Muscle of arm (tissue), 12 donors: Measurements from ENCODE around the gene EML3. TPM values are rescaled to one million over a fixed set of nuclear protein-coding genes. Genes with fewer than 3 reads are reported as not detected.
"Not testable (repeated sequence)": the region's sequence is repeated elsewhere in the genome, so short reads cannot be mapped to it uniquely, and the experiment has no call there.

Source experiments
- DNase-seq: peaks from one replicate; pipeline ENCODE4 v3.0.0-alpha.2; 2013
- polyA plus RNA-seq, 12 donors: library from polyadenylated mRNA; unstranded; fragments of 120-200 nt; gene quantifications; one replicate each; pipeline ENCODE4 v1.2.1, GENCODE V29; 2013; ENCODE audit not compliant: insufficient read length in 12 of 12

The EML3 gene
- polyA plus RNA-seq, 12 donors, result 12.1 to 35.5 (median 16.2) TPM; not detected in 1

- no peak for DNase-seq
Observed at GRCh38 chr11:62600367-62601121, 12.0 kb downstream of the EML3 start.

- no peak for DNase-seq
Observed at GRCh38 chr11:62599901-62600300, 12.7 kb downstream of the EML3 start.

GRCh38 chr11:62599069-62599696 lies 13.4 kb downstream of the EML3 start:
- DNase-seq, result peak; percentile 95

- DNase-seq, result no peak
Observed at GRCh38 chr11:62595124-62595523, 17.5 kb downstream of the EML3 start.

GRCh38 chr11:62593434-62594044 lies 19.0 kb downstream of the EML3 start:
- no peak for DNase-seq

GRCh38 chr11:62592989-62593421 lies 19.6 kb downstream of the EML3 start:
- DNase-seq, result no peak

- DNase-seq, result no peak
Observed at GRCh38 chr11:62592146-62592815, 20.3 kb downstream of the EML3 start.

GRCh38 chr11:62591448-62592145 lies 21.0 kb downstream of the EML3 start, which contains the start of gene TUT1:
Gene TUT1 (minus strand): TSS chr11:62591523. CDS start chr11:62591485, 38 bp downstream.
- DNase-seq, result peak; percentile 98

GRCh38 chr11:62588966-62589637 lies 23.5 kb downstream of the EML3 start:
- no peak for DNase-seq

GRCh38 chr11:62585356-62585755 lies 27.2 kb downstream of the EML3 start:
- not testable (repeated sequence) for DNase-seq

- DNase-seq, result not testable (repeated sequence)
Observed at GRCh38 chr11:62581735-62582134, 30.8 kb downstream of the EML3 start.

- no peak for DNase-seq
Observed at GRCh38 chr11:62580959-62581715, 31.4 kb downstream of the EML3 start.

GRCh38 chr11:62579252-62579651 lies 33.3 kb downstream of the EML3 start:
- DNase-seq, result no peak

- DNase-seq, result no peak
Observed at GRCh38 chr11:62578541-62578940, 34.0 kb downstream of the EML3 start.

GRCh38 chr11:62577046-62577714 lies 35.4 kb downstream of the EML3 start:
- no peak for DNase-seq

GRCh38 chr11:62575837-62576236 lies 36.7 kb downstream of the EML3 start:
- no peak for DNase-seq

GRCh38 chr11:62575156-62575555 lies 37.4 kb downstream of the EML3 start:
- no peak for DNase-seq

- DNase-seq, result peak; percentile 59
Observed at GRCh38 chr11:62574363-62575071, 38.1 kb downstream of the EML3 start.
